Measurements from ENCODE around the gene INSRR.

Gene INSRR

DNA sequence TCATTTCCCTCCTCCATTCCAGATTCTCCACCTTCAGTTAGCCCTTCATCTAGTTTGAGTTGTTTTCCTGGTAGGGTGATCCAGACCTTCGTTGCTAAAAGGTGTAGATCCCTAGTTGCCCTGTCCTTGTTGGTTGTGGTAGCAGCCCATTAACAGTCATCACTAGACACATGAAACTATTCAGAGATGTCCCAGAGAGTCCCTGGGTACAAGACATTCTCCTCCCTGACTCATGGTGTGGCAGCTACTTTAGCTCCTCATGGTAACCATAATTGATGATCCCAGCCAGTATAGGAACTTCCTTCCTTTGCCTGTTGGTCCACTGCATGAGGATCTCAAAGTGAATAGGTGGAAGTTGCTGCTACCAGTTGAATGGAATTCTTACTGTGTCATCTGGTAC, 36.2 kb downstream of the INSRR start:
- DNase-seq, result no peak

DNA sequence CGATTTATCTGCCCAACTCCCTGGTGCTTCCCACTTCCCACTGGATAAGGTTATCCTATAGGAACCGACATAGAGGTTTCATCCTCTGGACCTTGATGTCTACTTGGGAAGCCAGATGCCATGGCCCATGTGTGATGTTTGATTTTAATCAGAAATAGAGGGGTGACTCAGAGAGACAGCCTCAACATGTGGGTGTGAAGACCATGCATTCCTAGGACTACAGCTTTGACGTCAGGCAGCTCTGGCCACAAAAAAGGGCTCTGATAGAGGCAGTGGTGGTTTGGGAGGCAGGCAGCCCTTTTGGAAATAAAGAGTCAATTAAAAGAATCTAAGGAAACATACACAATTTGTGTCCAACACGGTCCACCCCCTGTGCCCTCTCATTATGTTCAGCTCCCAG, 37.1 kb downstream of the INSRR start:
- no peak for DNase-seq

DNA sequence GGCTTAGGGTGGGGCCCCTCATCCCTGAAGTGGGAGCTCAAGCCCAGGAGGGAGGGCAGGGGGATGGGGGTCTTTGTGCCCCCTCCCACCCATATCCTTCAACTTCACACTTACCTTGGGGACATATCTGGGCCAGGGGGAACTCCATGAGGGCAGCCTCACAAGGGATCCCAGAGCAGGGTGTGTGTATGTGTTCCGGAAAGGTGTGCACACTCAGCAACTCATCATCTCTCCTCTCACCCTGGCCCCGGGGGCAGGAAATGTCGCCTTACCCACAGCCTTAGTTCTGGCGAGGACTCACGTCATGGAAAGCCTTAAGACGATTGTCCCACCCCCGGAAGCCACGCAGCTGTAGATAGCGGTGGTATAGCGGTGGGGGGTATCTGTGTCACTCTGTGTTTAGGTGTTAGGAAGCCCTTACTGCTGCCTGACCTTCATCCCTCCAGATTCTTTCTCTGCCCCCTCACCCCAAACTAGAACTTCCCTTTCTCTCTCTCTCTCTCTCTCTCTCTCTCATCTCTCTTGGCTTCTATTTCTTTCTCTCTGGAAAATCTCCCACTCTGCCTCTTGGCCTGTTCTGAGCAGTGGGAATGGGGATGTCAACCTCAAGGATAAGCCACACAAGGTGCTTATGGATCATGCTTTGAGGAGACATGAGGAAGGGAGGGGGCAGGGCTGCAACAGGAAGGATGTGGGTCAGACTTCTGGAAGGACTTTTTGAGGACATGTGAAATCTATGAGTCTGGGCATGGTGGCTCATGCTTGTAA, 42.2 kb downstream of the INSRR start, which contains the start of gene SH2D2A:
SH2D2A (minus strand) TSS at position 288 of the 768 bp plus-strand sequence; CDS start at position 148, 140 bp downstream.
- no peak for DNase-seq

DNA sequence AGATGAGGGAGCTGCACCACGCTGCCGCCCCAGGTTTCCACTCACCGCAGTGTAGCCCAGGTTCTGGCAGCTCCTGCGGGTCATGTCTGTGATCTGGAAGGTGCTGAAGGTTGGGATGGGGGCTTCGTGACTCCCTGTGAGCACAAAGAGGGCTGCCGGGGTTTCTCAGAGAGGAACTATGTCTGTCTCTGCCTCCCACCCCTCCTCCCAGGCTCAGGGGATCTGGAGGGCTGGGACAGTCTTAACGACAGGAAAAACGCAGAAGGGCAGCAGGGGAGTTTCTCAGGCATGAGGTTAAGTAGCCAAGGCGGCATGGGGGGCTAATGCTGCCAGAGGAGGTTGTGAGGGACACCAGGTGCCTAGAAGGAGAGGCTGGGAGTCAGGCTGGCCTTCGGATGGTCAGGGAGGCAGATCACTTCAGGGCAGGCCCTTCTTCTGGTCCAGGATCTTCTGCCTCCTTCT, 42.9 kb downstream of the INSRR start:
- DNase-seq, result no peak

DNA sequence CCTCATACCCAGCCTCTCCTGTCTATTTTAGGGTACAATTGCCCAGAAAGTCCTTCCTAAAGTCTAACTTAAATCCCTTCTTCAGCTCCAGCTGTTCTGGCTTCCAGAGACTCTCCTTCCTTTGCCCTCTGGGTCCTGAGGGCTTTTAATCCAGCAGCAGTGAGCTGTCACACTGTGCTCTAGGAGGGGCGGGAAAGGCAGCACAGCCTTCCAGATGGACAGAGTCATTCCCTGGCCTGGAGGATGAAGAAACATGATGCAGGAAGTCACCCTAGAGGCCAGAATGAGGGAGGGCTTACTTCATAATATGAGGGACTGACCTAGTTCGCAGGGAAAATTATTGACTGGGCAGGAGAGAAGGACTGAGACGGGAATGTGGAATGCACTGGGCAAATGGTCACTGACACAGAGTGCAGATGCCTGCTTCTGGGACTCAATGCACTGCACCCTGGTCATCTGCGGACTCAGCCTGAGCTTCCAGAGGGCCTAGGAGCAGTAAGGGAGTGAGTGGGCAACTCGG, 43.5 kb downstream of the INSRR start:
- no peak for DNase-seq

DNA sequence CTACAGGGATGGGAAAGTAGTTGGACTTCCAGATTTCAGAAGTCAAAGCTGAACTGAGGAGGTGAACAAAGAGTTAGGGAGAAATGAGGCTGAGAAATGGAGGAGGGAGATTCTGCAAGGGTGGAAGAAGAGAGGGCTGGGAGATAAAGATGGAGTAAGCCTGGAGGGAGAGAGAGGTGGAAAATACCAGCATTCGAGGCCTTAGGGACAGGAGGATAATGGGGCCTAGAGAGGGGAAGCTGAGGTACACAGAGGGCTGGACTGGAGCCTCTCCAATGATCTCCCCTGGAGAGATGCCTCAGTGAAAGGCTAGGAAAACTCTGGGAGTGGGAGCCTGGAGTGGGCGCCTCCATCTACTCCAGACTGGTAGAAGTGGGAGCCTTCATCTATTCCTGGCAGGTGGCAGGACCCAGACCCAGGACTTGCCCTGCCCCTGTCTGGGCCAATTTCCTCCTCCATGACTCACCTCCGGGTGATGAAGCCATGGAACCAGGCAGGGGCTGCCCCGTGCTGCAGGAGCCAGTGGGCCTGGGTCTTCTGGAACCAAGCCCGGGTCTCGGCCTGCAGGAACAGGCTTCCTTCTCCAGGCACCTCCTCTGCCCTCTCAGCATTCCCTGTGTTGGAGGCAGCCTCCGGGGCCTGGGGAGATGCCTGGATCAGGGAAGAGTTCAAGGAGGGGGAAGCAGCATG, 44.2 kb downstream of the INSRR start:
- no peak for DNase-seq

DNA sequence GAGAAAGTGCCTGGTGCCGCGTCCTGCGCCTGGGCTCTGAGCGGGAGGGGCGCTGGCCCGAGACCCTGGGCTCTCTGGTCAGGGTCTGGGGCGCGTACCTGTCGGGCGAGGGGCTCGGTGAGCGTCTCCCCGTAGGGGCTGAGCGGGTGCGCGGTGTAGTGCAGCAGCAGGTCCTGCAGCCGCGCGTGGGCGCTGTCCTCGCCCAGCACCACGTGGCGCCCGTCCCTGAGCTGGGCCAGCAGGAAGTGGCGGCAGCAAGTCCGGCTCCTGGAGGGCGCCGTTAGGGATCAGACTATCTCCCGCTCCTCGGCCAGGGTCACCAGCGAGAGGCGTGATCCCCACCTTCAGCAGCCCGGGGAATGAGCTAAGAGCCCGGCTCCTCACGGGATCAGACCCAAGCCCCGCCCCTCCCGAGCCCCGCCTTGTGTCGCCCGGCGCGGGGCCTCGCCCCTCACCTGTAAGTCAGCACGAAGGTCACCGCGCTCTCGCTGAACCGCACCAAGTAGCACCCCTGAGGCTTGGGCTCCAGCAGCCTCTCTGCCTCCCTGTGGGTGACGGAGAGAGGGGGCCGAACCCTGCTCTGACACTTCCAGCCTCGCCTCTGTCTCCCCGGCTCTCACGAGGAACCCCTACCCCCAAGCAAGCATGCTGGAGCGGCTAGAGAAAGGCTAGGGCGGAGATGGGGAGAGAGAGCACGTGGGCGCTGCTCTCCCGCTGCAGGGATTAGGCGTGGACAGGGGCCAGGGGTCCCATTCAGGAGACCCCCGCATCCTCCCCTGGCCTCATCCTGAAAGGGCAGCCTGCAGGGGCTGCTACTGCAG, 45.0 kb downstream of the INSRR start:
- DNase-seq, result no peak

DNA sequence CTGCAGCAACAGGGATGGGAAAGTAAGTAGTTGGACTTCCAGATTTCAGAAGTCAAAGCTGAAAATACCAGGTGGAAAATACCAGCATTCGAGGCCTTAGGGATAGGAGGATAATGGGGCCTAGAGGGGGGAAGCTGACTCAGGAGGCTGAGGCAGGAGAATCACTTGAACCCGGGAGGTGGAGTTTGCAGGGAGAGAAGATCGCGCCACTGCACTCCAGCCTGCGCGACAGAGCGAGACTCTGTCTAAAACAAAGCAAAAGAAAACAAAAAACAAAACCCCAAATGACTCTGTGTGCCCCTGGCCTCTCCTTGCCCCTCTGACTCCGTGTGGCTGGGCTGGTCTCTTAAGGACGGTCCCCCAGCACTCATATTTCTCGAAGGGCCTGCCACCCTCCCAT, 45.6 kb downstream of the INSRR start:
- no peak for DNase-seq

DNA sequence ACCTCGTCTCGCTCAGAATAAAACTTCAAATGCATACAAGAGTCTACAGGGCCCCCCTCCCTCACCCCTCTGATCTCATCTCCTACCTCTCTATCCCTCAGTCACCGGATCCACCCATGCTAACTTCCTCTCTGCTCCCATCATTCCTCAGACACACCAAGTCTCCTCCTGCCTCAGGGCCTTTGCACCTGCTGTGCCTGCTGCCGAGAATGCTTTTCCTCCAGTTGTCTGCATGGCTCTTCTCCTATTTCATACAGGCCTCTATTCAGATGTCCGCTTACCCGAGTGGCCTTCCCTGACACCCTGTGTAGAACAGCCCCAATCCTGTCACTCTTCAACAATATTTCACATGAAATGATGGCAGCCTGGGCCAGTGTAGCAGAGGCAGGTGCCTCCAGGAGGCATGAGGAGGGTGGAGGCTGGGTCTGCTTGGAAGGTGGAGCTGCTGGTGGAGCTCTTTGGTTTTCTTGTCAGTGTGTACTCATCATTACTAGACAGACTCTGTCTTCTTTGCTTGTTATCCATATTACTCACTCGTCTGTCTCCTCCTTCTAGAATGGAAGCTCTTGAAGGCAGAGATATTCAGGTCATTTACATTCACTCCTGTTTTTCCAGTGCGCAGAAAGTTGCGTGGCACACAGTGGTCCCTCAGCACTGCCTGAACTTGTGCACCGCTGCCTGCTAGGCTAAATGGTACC, 46.5 kb downstream of the INSRR start:
- no peak for DNase-seq

DNA sequence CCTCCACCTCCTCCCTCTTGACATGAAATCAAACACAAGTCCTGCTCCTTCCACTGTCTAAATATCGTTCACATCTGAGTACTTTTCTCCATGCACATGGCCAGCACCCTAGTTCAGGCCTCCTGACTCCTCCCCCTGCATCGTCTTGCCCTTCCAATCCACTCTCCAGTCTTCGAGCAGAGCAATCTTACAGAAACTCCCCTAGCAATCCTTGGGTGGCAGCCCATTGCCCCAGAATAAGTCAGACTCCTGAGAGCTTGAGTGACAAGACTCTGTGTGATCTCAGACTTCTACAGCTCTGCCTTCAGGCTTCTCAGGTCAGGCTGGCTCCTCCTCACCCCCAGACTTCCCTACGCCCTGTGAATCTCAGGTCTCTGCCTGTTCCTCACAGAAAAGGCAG, 47.7 kb downstream of the INSRR start:
- DNase-seq, result no peak

DNA sequence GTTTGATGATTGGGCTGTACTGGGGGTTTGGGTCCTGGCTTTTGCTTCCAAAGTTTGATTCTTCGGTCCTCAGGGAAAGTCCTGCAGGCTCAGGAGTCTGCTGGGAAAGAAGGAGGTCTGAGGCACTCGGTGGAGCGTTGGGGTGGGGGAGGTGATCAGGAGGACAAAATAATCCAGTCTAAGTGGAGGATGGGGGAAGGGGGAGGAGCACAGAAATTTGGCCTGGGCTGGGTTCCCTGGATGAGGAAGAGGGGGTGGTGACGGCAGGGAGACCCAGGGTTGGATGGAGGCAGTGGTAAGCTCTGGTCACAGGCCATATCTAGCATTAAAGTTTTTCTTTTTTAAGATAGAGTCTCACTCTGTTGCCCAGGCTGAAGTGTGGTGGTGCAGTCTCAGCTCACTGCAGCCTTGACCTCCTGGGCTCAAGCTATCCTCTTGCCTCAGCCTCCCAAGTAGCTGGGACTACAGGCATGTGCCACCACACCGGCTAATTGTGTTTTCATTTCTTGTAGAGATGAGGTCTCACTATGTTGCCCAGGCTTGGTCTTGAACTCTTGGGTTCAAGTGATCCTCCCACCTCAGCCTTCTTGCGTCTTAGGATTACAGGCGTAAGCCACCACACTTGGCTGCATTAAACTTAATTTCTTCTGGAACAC, 49.1 kb downstream of the INSRR start:
- DNase-seq, result no peak

DNA sequence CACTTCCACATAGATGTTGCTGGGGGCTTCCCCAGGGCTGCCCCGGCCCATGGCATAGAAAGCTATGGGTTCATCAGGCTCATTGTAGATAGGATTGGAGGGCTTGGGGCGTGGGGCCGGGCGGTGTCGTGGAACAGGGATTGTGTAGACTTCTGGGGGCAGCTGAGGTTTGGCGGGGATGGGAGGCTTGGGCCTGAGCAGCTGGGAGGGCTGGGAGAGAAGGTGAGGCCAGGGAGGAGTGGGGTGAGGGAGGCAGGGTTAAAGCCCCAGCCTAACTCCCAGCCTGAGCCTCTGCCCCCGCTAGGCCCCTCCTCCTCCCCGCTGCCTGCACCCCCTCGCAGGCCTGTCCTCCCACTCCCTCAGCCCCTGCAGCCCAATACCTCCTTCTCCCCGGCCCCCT, 49.6 kb downstream of the INSRR start:
- DNase-seq, result no peak

DNA sequence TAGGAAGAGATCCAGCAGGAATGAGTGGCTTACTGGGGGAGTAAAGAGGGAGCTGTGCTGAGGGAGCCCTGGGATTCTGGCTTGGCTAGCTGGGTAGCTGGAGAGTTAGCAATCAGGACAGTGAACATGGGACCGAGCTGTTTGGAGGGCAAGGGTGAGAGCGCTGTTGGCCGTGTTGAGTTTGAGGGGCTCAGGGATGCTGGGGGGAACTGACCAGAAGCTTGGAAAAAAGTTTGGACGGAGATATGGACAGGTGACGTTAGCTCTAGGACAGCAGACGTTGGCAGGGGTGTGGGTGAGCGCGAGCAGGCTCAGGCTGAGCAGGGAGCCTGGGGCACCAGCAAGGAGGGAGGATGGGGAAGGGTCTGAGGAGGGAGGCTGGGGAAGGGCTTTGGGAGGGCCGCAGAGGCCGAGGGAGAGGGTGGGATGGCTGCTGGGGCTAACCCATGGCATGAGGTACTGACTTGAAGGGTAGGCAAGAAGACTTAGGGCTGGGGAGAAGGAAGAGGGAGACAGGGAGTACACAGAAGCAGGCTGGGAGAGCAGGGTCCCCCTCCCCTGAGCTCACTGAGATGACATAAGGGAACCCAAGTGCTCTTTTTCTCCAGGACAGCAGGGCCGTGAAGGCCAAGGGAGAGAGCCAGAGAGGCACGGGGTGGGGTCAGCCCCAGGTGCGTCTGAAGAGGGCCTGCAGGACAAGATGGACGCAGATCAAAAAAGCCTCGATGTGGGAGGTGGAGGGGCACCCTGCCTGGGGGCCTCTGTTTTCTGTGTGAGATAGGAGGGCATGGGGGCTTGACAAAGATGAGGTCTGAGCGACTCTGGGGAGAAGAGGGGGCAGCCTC, 50.5 kb downstream of the INSRR start:
- no peak for DNase-seq

DNA sequence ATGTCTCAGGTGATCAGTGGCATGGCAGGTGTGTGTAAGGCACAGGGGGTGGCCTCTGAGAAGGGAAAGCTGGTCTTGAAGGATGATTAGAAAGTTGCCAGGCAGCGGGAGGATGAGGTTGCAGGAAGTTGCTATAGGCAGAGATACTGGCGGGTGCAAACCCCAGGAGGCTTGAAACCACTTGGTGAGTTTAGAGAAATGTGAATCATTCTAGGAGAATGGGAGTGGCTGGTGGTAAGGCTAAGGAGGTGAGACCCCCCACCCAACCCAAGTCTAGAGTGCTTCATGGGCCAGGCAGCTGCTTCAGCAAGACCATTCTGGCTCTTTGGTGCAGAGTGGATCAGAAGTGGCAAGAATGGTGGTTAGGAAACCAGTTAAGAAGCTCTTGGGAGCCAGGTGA, 51.3 kb downstream of the INSRR start:
- DNase-seq, result no peak

DNA sequence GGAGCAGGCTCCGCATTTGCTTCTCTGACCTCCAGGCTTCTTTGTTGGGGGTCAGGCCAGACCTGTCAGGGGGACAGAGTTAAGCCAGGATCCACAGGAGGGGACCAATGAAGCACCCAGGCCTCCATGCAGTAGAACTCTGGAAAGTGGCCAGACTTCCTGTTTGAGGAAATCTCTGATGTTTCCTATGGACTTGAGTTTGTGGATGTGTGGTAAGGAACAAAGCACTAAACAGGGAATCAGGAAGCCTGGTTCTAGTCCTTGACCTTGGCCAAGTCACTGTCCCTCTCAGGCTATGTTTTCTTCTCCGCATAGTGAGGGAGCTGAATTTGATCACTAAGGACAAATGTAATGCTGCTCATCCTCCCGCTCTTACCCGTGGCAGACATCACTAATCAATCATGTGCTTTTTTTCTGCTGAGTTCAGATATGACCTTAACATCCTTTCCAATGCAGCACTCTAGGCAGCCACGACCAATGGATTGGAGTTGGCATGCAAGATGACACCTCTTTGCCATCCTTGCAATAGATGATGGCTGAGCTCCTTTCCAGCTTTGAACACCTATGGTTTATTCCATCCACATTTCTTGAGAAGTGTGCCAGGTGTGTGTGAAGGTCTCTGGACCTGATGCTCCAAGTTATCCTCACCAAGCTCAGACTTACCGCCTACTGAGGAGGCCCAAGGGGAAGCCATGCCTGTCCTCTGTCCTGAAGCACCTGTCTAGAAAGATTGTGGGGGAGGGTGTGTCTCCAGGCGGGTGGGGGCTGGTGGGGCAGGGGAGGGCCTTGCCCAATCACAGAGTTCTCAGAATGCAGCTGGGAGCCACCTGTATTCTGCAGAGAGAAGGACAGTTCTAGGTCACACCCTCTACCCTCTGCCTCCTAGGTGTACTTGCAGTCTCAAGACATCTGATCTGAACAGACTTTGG, 52.1 kb downstream of the INSRR start:
- no peak for DNase-seq

DNA sequence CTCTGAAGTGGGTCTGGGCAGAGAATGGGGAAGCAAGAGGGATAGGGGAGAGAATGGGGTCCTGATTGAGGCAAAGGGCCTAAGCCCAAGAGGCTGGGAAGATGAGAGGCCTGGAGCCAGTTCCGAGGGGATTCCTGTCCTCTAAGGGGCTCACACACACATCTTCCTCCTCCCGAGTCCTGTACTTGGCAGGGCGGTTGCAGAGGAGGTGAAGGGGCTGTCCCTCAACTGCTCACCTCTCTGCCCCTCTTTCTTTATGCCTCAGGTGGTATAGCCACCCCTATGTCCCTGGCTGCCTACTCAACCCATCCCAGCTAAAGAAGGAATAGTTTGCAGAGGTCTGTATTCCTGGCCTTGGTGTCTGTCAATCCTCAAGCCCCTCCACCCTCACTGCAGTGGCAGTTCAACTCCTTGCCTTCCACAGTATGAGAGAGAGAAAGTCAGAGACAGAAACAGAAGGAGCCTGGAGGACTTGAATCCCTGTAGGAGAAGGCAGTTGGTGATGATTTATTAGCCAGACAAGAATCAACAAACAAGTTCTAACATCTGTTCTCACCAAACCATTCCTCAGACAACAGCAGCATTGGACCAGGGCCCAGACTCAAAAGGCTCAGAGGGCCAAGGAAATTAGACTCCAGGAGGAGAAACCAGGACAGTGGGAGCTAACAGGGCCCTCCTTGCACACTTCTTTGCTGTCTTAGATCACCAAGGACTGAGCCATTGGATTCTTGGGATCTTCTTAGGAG, 53.0 kb downstream of the INSRR start:
- DNase-seq, result no peak

DNA sequence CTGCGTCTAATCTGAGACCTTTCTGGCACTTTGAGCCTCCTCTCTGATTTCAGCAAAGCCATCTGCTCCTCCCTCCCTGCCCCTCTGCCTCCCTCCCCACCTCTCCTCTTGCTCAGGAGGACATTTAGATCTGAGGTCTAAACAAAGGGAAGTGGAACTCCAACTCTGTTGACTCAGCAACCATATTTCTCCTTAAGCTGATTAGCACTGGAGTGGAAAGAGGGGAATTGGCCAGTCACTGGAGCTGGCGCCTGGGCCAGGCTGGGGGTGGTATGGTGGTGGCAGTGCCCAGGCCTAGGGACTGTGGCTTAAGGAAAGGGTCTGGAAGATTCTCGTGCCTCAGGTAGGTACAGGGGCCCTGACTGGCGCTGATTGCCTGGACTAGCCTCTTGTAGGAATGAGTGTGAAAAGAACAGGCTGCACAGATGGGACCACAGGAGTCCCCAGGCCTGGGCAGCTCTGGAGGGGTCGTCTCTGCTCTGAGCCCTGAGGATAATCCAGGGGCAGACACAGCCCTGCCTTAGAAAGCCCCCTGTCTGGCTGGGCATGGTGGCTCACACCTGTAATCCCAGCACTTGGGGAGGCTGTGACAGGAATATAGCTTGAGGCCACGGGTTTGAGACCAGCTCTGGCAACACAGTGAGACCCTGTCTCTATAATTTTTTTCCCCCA, 54.2 kb downstream of the INSRR start:
- no peak for DNase-seq

DNA sequence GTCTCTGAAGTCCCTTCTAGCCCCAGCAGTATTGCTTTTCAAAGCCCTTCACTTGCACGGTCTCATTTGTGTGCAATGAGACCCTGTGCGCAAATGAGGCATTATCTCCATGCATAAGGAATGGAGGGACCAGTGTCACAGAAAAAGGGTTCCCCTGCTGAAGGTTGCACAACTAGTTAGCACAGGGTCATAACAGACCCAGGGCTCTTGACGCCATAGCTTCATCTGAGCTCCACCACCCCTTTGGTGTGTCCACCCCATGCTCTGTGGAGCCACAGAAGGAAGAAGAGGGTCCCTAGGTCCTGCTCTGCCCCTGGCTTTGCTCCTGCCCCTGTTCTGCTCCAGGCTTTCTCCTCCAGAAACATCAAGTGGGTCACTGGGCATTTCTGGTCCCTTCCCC, 54.9 kb downstream of the INSRR start:
- DNase-seq, result no peak

Data from NCI-H748 treated with DMSO at 0.1 percent for 48 hours (cell line).